Osteocyte (in vitro differentiated cells): Measurements from ENCODE around the gene KNTC1. TPM values are rescaled to one million over a fixed set of nuclear protein-coding genes. Genes with fewer than 3 reads are reported as not detected.
"Not testable (repeated sequence)": the region's sequence is repeated elsewhere in the genome, so short reads cannot be mapped to it uniquely, and the experiment has no call there.

Source experiments
- DNase-seq: peaks from one replicate; pipeline ENCODE4 v3.0.0; 2021; ENCODE audit warnings: mixed read lengths; ENCODE audit not compliant: unreplicated experiment; ENCODE audit errors: extremely low spot score
- H3K27ac Mint-ChIP-seq: one replicate; pipeline ENCODE4 v1.8.0; 2021; ENCODE audit warnings: mild to moderate bottlenecking, mixed read lengths; ENCODE audit not compliant: unreplicated experiment
- H3K27me3 Mint-ChIP-seq: one replicate; pipeline ENCODE4 v1.8.0; 2021; ENCODE audit warnings: mixed read lengths; ENCODE audit not compliant: unreplicated experiment
- H3K36me3 Mint-ChIP-seq: one replicate; pipeline ENCODE4 v1.8.0; 2021; ENCODE audit warnings: mixed read lengths; ENCODE audit not compliant: unreplicated experiment
- H3K4me1 Mint-ChIP-seq: one replicate; pipeline ENCODE4 v1.8.0; 2021; ENCODE audit warnings: mixed read lengths; ENCODE audit not compliant: unreplicated experiment
- H3K4me3 Mint-ChIP-seq: one replicate; pipeline ENCODE4 v1.8.0; 2021; ENCODE audit warnings: mild to moderate bottlenecking, moderate library complexity, mixed read lengths; ENCODE audit not compliant: unreplicated experiment
- H3K9me3 Mint-ChIP-seq: one replicate; pipeline ENCODE4 v1.8.0; 2021; ENCODE audit warnings: mixed read lengths; ENCODE audit not compliant: unreplicated experiment
- CTCF ChIP-seq: fragments of 200-600 bp; sonication (generic); IDR thresholded peaks from 2 replicates; pipeline ENCODE4 v1.5.0; 2021; ENCODE audit warnings: antibody characterized with exemption, mild to moderate bottlenecking, moderate library complexity
- total RNA-seq: library from RNA; stranded (reverse); gene quantifications from 2 replicates; pipeline ENCODE4 v1.2.1, GENCODE V29; 2021

Gene KNTC1
- total RNA-seq, 1 donor from 2014 or later: 14.1 TPM

GRCh38 chr12:122503783-122504590, 23.1 kb upstream of the KNTC1 start:
- Mint-ChIP-seq H3K27ac (peak overlapping the region; percentile 27), H3K4me3 (no peak overlapping the region), H3K36me3 (peaks cover 39% of the 10 kb centered on the region), H3K27me3 (no peaks in the 10 kb centered on the region), H3K9me3 (no peaks in the 10 kb centered on the region), H3K4me1 (peaks cover 21% of the 10 kb centered on the region)
- DNase-seq: no peak
- TF ChIP-seq CTCF: no peak

GRCh38 chr12:122505419-122506051, 21.5 kb upstream of the KNTC1 start:
- H3K4me3 Mint-ChIP-seq: no peak overlapping the region

GRCh38 chr12:122506393-122506938, 20.6 kb upstream of the KNTC1 start:
- Mint-ChIP-seq H3K27me3 (no peaks in the 10 kb centered on the region), H3K4me1 (peaks cover 5% of the 10 kb centered on the region), H3K36me3 (peaks cover 56% of the 10 kb centered on the region), H3K4me3 (no peak overlapping the region), H3K27ac (no peak overlapping the region), H3K9me3 (no peaks in the 10 kb centered on the region)
- TF ChIP-seq CTCF: no peak
- DNase-seq: no peak

More at GRCh38 chr12:122505419-122506051, 21.5 kb upstream of the KNTC1 start:
- Mint-ChIP-seq H3K9me3 (no peaks in the 10 kb centered on the region), H3K27ac (no peak overlapping the region), H3K36me3 (peaks cover 49% of the 10 kb centered on the region), H3K4me1 (peaks cover 11% of the 10 kb centered on the region), H3K27me3 (no peaks in the 10 kb centered on the region)
- no peak for DNase-seq
- TF ChIP-seq CTCF: no peak

GRCh38 chr12:122508163-122508562, 18.9 kb upstream of the KNTC1 start:
- no peak for TF ChIP-seq CTCF
- Mint-ChIP-seq H3K27me3 (no peaks in the 10 kb centered on the region), H3K27ac (no peak overlapping the region), H3K4me3 (no peak overlapping the region), H3K4me1 (no peaks in the 10 kb centered on the region), H3K36me3 (peaks cover 59% of the 10 kb centered on the region), H3K9me3 (no peaks in the 10 kb centered on the region)
- DNase-seq: no peak

GRCh38 chr12:122513028-122513427, 14.0 kb upstream of the KNTC1 start:
- not testable (repeated sequence) for H3K4me3 Mint-ChIP-seq, H3K4me1 Mint-ChIP-seq, H3K9me3 Mint-ChIP-seq, H3K27me3 Mint-ChIP-seq, DNase-seq, H3K27ac Mint-ChIP-seq
- H3K36me3 Mint-ChIP-seq: peaks cover 61% of the 10 kb centered on the region
